Testis (tissue), 2 donors: Measurements from ENCODE around the gene WNK4.

Experiments used
- CTCF ChIP-seq, 3 experiments: fragments of 450-650 bp in 2 of 3; fragments of 200-600 bp in 1 of 3; sonication (generic) in 1 of 3; IDR thresholded peaks; one replicate each; pipeline ENCODE4 v1.5.1; 2016 to 2019; ENCODE audit warnings: antibody characterized with exemption in 3 of 3, mild to moderate bottlenecking in 2 of 3, moderate library complexity in 1 of 3
- POLR2A ChIP-seq: fragments of 450-650 bp; IDR thresholded peaks from one replicate; pipeline ENCODE4 v1.6.1; 2017; ENCODE audit warnings: antibody characterized with exemption, mild to moderate bottlenecking, moderate library complexity

GRCh38 chr17:42754782-42755181, 25.6 kb upstream of the WNK4 start:
- TF ChIP-seq CTCF (IDR thresholded peaks at IDR 0.05), result no peak
- no peak for TF ChIP-seq POLR2A
